ENCODE results near the gene SOCS1. TPM values are rescaled to one million over a fixed set of nuclear protein-coding genes. Genes with fewer than 3 reads are reported as not detected.

Gene SOCS1
- total and polyA plus RNA-seq, 2 donors (not counting 1 experiment from before 2014, with no cell fraction given), result 29.7 to 107 TPM

DNA sequence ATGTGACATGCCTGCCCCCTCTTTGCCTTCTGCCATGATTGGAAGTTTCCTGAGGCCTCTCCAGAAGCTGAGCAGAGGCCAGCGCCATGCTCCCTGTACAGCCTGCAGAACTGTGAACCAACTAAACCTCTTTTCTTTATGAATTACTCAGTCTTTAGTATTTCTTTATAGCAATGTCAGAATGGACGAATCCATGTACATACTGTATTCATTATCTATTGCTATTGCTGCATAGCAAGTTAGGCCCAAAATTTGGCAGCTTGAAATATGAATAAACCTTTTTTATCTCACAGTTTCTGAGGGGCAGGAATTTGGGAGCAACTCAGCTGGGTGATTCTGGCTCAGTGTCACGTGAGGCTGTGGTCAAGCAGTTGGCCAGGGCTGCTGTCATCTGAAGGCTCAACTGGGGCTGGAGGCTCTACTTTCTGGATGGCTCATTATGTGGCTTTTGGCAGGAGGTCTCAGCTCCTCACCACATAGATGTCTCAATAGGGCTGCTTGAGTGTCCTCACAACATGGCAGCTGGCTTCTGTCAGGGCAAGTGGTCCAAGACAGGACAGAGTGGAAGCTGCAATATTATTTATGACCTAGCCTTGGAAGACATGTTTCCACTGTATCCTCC, 40.0 kb downstream of the SOCS1 start:
- WGBS (ENCODE audit: insufficient coverage), result 100% methylated on average over 2 of the region's 3 CpGs
- H3K27me3 ChIP-seq (replicated peaks in 1 of 4; ENCODE audit: control extremely low read depth in 1 of 4, control insufficient read depth in 3 of 4, insufficient read depth in 4 of 4, low read length in 3 of 4), result peaks cover 0 to 4% (median 2%) of the 10 kb centered on the region in 4 experiments
- H2AFZ ChIP-seq (ENCODE audit: insufficient read depth, low read depth, low read length, poor library complexity, severe bottlenecking), result no peak overlapping the region
- ATAC-seq (ENCODE audit: low read depth) (no peak), DNase-seq (no peak)
- peaks cover 0 to 35% (median 13%) of the 10 kb centered on the region in 3 donors for H3K9me3 ChIP-seq (ENCODE audit: control extremely low read depth in 1 of 3, control insufficient read depth in 2 of 3, insufficient read depth in 1 of 3, low read length in 2 of 3)
- POLR2A ChIA-PET, result no interaction called here
- Mint-ChIP-seq H3K27ac (no peak overlapping the region), H3K4me1 (peaks cover 9% of the 10 kb centered on the region), H3K27me3 (peaks cover 9% of the 10 kb centered on the region), H3K9me3 (ENCODE audit: insufficient read depth) (peaks cover 11% of the 10 kb centered on the region), H3K4me3 (no peak overlapping the region)
- CTCF ChIA-PET, result interaction anchor here (0.8 kb wide), 1 partner anchor 12 kb away, joined by 3 read pairs; no protein-coding TSS in a partner anchor
- no peak overlapping the region for H3K4me3 ChIP-seq (ENCODE audit: control extremely low read depth in 1 of 5, extremely low read depth in 1 of 5, insufficient read depth in 1 of 5, low read depth in 2 of 5, low read length in 4 of 5)
- H3K4me2 ChIP-seq (replicated peaks; ENCODE audit: low read depth, low read length, poor library complexity, severe bottlenecking), result no peak overlapping the region
- intact Hi-C loops (cut with micrococcal nuclease), result no loop called here
- TF ChIP-seq EZH2 (IDR thresholded peaks at IDR 0.05; ENCODE audit: borderline replicate concordance, insufficient read depth, low read depth, low read length, poor library complexity, severe bottlenecking) (no peak), CTCF (IDR thresholded peaks at IDR 0.05) (no peak)
- peaks cover 0 to 13% of the 10 kb centered on the region in 2 donors for H3K4me1 ChIP-seq (ENCODE audit: control insufficient read depth in 2 of 2, insufficient read depth in 2 of 2, low read length in 2 of 2)
- no peak overlapping the region for H3K9ac ChIP-seq (ENCODE audit: low read length)
- H4K20me1 ChIP-seq (ENCODE audit: control insufficient read depth, insufficient read depth, low read length, poor library complexity, severe bottlenecking), result no peaks in the 10 kb centered on the region
- H3K36me3 ChIP-seq (replicated peaks in 1 of 2; ENCODE audit: control extremely low read depth in 1 of 2, control insufficient read depth in 1 of 2, extremely low read depth in 1 of 2, insufficient read depth in 2 of 2, low read length in 1 of 2), result no peaks in the 10 kb centered on the region
- no peaks in the 10 kb centered on the region for H3K79me2 ChIP-seq (ENCODE audit: control insufficient read depth, insufficient read depth, low read length)
- H3K27ac ChIP-seq (ENCODE audit: low read length in 2 of 2), result no peak overlapping the region

DNA sequence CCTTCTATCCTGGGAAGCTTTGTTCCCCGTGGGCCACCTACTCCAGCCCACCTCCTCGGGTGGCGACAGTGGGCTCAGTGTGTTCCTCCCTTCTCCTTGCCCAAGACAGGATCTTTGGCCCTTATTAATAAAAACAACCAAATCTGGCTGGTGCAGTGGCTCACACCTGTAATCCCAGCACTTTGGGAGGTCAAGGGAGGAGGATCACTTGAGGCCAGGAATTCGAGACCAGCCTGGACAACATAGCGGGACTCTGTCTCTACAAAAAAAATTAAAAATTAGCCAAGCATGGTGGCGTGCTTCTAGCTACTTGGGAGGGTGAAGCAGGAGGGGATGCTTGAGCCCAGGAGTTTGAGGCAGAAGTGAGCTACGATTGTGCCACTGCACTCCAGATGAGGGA, 42.2 kb downstream of the SOCS1 start:
- Mint-ChIP-seq H3K27ac (no peak overlapping the region), H3K4me1 (peaks cover 9% of the 10 kb centered on the region), H3K27me3 (peaks cover 11% of the 10 kb centered on the region), H3K4me3 (no peak overlapping the region), H3K9me3 (ENCODE audit: insufficient read depth) (peaks cover 11% of the 10 kb centered on the region)
- Histone ChIP-seq H3K4me2 (replicated peaks; ENCODE audit: low read depth, low read length, poor library complexity, severe bottlenecking) (no peak overlapping the region), H3K9ac (ENCODE audit: low read length) (no peak overlapping the region), H3K9me3 (ENCODE audit: control extremely low read depth in 1 of 3, control insufficient read depth in 2 of 3, insufficient read depth in 1 of 3, low read length in 2 of 3) (peaks cover 0 to 29% (median 12%) of the 10 kb centered on the region in 3 donors), H3K27me3 (replicated peaks in 1 of 4; ENCODE audit: control extremely low read depth in 1 of 4, control insufficient read depth in 3 of 4, insufficient read depth in 4 of 4, low read length in 3 of 4) (peaks cover 0 to 8% (median 2%) of the 10 kb centered on the region in 4 experiments), H4K20me1 (ENCODE audit: control insufficient read depth, insufficient read depth, low read length, poor library complexity, severe bottlenecking) (no peaks in the 10 kb centered on the region), H3K79me2 (ENCODE audit: control insufficient read depth, insufficient read depth, low read length) (no peaks in the 10 kb centered on the region), H3K36me3 (replicated peaks in 1 of 2; ENCODE audit: control extremely low read depth in 1 of 2, control insufficient read depth in 1 of 2, extremely low read depth in 1 of 2, insufficient read depth in 2 of 2, low read length in 1 of 2) (no peaks in the 10 kb centered on the region), H2AFZ (ENCODE audit: insufficient read depth, low read depth, low read length, poor library complexity, severe bottlenecking) (no peak overlapping the region), H3K4me1 (ENCODE audit: control insufficient read depth in 2 of 2, insufficient read depth in 2 of 2, low read length in 2 of 2) (peaks cover 4 to 10% of the 10 kb centered on the region in 2 donors), H3K4me3 (ENCODE audit: control extremely low read depth in 1 of 5, extremely low read depth in 1 of 5, insufficient read depth in 1 of 5, low read depth in 2 of 5, low read length in 4 of 5) (no peak overlapping the region), H3K27ac (ENCODE audit: low read length in 2 of 2) (no peak overlapping the region)
- CTCF ChIA-PET, result interaction anchor here (1.0 to 1.2 kb wide), 2 partner anchors 8 to 11 kb away, joined by 3 to 4 read pairs; no protein-coding TSS in a partner anchor
- WGBS (ENCODE audit: insufficient coverage), result 88% methylated on average over 3 of the region's 7 CpGs
- no peak for TF ChIP-seq CTCF (IDR thresholded peaks at IDR 0.05)
- TF ChIP-seq EZH2 (IDR thresholded peaks at IDR 0.05; ENCODE audit: borderline replicate concordance, insufficient read depth, low read depth, low read length, poor library complexity, severe bottlenecking), result no peak
- DNase-seq (no peak), ATAC-seq (ENCODE audit: low read depth) (no peak)
- intact Hi-C loops (cut with micrococcal nuclease), result no loop called here
- POLR2A ChIA-PET, result interaction anchor here (0.6 to 0.7 kb wide), 2 partner anchors 267 to 409 kb away, joined by 3 to 6 read pairs; no protein-coding TSS in a partner anchor

Measured in B cell (primary cell).